GM23248 (cell line): ENCODE results near the gene CEMIP2.

Experiments used
- EZH2 ChIP-seq: fragments of 200-600 bp; sonication (generic); IDR thresholded peaks from 2 replicates; pipeline ENCODE4 v1.6.1; 2018; ENCODE audit warnings: antibody characterized with exemption, mild to moderate bottlenecking; ENCODE audit not compliant: insufficient read depth, poor library complexity, severe bottlenecking
- EZH2phosphoT487 ChIP-seq: fragments of 200-600 bp; sonication (generic); IDR thresholded peaks from 2 replicates; pipeline ENCODE4 v1.6.1; 2018; ENCODE audit warnings: antibody characterized with exemption, moderate library complexity, mild to moderate bottlenecking, low read depth; ENCODE audit not compliant: insufficient read depth

DNA sequence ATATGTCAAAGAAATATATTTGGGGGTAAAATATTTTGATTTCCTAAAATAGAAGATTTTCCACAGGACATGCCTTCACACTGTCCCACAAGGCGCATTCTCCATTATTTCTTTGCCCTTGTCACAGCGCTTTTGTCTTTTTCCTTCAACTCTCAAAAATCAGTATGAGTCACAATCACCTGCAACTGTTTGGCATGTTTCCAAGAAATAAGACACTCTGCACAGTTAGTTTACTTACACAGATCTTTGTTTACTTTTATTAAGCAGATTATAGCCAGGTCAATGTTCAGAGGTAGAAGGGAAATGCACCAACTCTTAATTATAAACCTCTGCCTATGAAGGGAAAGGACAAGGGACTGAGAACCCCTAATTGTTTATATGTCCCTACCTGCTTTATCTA is 9.5 kb downstream of the CEMIP2 start:
- TF ChIP-seq EZH2 (no peak), EZH2phosphoT487 (no peak)
